GM19467 (cell line): ENCODE results near the gene MBP.
A peak's percentile ranks its signal among the peaks of the same experiment; 100 is the strongest.
"Not testable (repeated sequence)": the region's sequence is repeated elsewhere in the genome, so short reads cannot be mapped to it uniquely, and the experiment has no call there.

ENCODE experiments used
- ATAC-seq: cut with Tn5 transposase; IDR thresholded peaks from one replicate; pipeline ENCODE4 v1.9.1; 2021; ENCODE audit warnings: mild to moderate bottlenecking, moderate library complexity; ENCODE audit not compliant: unreplicated experiment

MBP gene

DNA sequence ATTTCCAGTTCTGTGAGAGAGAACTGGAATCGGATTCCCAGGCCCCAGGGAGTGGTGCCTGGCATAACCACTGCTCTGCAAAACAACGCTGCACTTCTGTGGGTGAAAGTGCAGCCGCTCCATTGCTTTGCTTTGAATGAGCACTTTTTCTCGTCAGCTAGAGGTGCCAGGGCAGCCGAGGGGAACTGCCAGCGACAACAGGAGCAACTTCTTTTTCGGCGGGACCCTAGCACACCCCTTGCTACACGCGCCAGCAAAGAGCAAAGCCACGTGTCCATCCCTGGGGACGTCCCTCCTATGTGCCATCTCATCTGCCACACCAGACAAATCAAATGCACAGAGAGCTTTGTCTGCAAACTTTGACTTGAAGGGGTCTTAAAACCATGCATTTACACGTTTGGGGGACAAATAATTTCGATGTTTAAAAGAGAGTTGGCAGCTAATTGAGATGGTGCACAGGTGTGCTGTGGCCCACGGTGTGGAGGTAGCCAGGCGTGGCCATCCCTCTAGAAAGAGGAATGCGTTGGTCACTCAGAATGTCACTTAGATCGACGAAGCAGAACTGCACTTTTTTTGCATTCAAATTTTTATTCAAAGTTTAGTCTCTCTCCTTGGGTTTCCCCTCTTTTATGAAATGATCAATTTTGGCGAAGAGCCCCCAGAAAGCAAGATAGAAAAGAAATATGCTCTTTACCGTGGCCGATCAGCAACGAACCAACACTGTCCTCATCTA is 151.8 kb downstream of the MBP start:
- peak; percentile 29 for ATAC-seq

DNA sequence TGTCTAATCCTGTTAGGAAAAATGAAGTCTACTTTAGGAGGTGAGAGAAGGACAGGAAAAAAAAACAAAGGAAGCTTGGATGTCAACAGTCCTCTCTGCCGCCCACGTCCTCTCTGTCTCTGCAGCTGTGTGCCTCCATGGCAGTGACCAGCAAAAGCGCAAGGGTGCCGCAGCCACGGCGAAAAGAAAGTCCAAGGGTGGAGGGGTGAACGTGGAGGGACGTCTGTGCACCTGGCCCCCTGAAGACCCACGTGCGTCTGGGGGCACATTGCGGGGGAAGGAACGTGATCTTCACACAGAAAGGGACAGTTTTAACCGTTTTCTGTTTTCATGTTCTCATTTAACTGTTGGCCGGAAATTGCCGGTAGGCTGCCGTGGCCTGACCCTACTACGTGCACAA is 152.7 kb downstream of the MBP start:
- ATAC-seq: no peak

DNA sequence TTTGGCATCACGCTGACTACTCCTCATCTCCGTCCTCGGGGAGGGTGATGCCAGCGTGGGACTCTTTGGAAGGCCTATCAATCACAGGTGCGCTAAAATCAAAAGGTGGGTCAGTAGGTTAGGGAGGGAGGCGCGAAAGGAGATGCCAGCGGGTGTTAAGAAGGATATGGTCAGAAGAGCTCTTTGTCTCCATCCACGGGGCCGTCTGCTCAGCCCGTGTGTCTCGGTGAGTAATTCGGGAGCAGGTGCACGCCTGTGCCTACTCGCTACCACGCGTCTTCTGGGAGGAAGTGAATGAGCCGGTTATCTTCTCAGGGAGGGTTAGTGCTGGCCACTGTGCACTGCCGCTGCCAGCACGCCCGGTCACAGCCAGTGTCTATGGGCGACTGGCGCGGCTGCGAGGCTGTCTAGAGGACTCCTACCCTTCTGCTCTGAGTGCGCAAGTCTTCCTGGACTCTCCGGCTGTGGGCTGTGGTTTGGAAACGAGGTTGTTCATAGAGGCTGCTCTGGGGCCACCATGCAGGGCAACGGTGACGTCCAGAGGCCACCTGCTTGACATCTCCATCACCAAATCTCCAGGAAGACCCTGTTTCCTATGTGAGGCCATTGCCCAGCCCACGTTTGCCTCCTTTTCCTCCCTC is 153.4 kb downstream of the MBP start:
- no peak for ATAC-seq

DNA sequence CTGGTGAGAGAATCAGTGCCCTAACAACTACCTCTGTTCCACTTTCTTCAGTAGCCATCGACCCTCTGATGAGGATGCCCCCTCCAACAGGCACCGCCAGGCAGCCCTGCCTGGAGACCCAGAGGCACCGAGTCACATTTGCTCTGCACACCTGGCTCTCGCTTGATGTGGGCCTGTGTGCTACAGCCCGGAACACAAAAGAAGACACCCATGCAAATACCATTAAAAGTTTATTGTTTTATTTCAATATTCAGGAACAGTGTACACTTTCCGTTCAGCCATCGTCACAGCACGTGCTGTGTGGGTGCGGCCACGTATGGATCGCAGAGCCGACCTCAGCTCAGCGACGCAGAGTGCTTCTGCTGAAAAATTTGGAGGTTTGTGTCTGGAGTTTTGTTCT is 154.0 kb downstream of the MBP start:
- ATAC-seq: no peak

DNA sequence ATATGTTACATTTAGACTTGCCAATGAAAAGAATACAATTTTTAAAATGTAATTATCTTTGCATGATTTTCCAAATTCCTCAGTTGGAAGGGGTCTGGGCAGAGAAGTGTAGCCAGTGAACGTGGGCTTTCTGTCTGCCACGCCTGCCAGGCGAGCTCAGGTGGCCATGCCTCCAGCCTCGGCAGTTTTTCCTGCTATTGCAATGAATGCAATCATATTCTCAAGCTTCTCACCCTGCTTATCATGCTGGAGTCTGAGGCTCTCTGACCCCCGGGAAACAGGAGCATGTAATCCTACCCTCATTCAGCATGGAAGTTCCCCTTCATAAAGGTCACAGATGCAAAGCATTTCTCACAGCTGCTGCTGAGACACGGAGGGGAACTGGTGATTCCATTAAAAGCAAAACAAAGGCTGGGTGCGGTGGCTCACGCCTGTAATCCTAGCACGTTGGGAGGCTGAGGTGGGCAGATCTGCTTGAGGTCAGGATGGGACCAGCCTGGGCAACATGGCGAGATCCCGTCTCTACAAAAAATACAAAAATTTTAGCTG is 154.8 kb downstream of the MBP start:
- ATAC-seq: no peak

DNA sequence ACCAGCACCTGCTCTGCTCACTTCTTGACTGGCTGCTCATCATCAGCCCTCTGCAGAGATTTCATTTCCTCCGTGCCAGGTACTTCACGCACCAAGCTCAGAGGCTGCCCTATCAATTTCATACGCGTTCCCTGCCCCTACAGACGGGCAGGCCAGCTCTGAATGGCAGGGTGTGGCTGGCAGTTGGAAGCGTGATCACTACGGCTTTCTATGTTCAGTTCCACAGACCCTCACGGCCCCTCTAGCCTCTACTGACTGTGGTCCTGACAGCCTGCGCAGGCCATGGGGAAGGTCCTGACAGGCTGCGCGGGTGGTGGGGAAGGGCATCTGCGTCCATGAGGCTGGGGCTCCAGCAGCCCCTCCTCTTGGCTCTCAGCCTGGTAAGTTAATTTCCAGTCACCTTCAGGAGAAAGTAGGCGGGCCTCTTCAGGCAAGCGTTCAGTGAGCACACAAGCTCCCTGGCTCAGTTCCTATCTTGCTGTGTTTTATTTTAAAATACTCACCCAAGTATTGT is 155.4 kb downstream of the MBP start:
- no peak for ATAC-seq

DNA sequence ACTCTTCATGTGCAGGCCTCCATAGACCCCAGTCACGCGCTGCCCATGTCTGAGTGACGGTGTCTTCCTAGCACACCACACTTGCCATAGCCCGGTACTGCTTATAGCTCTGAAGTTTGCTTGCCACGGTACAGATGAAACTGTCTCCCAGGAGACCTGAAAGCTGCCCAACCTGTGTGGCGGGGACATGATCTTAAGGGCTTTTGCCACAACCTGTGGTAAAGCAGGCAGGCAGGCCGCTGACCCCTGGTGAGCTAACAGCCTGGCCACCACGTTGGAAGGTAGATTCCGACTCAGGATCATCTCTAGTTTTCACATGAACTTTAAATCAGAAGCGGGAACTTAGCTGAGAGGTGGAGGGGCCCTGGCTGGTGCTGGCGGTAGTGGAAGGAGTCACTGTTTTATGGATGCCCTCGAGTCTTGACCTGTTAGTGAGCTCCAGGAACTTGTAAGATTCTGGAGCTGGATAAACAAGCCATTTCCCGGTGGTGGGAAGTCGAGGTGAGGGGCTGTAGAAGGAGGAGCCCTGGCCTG is 156.9 kb downstream of the MBP start:
- no peak for ATAC-seq

DNA sequence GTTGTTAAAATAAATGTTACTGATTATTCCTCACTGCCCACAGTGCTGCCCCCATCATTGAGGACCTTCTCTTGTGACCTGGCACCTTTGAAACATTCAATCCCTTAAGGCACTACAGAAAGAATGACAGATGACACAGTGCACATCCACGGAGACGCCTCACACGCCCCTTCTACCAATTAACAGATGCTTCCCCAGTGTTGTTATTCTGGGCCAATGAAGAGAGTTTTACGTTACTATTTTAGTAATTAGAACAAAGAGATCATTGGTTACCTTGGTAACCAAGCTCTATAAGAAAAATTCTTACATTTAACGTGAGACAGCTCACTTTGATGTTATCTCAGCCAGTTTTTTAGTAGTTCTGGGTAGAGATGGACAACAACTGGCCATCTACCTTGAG is 158.2 kb downstream of the MBP start:
- no peak for ATAC-seq

DNA sequence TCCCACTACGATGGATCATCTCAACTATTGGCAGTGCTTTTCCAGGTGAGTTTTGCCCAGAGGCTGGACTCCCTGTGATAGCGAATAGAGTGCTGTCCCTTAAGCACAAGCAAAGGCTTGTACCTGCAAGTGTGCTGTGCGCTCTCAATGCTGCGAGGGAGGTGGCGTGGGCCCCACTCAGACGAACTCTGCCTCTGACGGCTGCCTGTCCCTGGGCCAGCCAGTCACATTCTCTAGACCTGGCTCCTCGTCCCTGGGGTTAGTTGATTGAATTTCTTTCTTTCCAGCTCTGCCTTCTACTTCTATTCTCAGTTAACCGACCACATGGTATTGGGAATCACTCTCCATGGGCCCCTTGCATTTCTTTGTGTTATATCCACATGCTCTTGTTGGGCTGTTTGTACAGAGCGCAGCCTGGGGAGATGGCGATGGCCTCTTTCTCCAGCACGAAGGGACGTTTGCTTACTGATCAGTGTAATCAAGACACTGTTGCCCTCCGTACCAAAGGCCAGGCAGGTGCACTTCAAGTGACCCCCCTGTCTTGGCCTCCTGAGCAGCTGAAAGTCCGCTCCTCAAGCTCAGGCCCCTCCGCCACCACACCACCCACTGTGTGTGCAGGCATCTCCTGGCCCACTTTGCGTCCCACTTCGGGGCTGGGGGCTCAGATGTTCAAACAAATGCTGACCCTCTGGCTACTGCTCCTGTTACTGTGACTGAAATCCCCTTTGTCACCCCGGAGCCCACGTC is 158.9 kb downstream of the MBP start:
- no peak for ATAC-seq

DNA sequence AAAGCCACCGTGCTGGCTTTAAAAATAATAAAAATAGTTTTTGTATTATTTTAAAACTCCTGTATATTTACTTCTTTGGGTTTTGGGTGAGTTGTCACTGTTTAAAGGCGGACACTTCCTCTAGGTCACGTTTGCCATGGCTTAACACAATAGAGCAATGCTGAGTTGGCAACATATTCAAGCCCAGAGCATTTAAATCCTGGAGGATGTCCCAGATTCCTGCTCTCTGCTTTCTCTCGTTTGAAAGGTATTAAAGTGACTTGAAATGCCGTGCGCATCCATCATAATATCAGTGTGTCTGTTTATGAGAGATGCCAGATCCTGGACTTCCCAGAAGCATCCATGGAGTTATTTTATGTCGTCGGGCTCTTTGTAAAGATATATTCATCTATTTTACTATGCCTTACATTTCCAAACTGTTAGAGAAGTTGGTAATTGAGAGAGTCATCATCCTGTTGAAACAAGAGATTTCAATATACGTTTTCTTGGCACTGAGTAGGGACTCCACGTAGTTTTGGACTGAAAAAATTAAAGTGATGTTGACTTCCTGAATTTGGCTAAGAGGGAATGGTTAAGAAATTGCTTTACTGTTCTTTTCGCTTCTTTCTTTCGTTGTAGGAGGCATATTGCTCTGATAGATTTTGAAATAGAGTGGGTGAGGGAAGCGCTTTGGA is 159.6 kb downstream of the MBP start:
- no peak for ATAC-seq

DNA sequence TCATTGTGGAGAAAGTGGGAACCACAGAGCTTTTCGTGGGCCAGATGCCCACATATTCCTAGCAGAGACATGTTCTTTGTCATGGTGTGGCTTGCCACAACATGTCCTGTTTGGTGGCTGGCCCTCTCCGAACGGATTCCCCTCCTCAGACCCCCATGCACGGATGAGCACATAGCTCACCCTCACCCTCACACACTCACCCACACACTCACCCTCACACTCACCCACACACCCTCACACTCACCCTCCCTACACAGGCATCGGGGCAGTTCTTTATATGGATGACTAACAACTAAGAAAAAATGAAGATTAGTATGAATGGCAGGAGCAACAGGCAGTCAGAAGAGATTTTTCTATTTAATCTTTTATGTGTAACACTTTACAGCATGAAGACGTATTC is 160.3 kb downstream of the MBP start:
- ATAC-seq: no peak

DNA sequence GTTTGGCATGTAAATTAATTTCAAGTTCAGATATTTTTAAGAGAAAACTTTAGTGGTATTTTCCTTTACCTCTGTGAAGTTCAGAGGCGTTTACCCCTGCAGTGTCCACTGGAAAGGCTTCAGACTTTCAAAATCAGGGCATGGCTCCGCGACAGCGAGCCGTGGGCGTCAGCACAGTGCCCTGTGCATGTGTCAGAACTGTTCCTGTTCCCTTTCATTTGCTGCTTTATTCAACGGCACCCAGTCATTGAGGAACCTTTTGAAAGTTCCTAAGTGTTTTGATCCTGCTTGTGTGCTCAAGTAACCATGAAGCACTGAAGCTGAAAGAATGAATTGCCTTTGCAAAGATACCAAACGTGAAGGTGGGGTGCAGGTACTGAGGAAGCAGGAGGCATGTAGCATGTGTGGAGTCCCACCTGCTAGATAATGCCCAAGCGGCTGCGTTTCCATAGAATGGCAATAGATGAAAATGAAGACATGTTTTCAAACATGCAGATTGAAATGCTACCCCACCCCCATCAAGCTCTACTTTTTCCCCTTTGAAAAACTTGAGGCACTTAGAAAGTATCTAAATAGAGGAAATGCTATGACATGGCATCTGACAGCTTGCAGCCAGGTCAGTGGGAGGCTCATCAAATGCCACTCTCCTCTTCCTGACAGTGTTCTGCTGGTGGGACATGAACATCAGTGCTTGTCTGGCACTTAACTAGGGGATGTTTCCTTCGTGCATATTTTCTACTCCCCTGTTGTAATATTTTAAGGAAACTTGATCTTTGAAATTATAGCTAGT is 161.6 kb downstream of the MBP start:
- ATAC-seq: no peak

DNA sequence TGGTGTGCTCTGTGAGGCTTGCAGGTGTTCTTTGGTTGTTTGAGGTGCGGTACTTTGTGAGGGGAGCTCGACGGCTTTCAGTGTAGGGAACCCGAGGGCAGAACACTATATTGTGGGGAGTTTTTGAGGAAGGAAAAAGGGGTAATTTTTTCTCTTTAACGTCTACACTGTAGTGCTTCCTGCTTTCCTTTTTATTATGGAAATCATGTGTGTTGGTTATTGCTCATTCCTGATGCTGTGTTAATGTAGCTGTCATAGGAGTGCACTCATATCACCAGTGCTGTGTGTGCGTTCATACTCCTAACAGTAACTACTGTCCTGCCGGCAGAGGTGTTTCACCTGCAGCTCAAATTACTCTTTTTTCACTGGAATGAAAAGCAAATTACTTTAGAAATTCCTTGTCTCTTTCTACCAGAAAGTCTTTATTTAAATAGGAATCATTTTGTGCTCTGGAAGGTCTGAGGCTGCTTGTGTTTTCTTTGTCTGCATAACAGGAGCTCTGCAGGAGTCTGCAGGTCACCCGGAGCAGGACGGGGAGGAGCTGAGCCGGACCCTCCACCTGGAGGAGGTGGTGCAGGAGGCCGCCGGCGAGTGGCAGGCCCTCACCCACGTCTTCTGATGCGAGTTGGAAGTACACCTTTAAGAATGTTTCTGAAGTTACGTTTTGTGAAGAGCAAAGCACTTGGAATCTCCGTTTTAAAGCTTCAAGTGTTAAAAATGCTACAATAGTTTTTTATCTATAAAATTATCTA is 164.7 kb downstream of the MBP start:
- ATAC-seq: no peak

DNA sequence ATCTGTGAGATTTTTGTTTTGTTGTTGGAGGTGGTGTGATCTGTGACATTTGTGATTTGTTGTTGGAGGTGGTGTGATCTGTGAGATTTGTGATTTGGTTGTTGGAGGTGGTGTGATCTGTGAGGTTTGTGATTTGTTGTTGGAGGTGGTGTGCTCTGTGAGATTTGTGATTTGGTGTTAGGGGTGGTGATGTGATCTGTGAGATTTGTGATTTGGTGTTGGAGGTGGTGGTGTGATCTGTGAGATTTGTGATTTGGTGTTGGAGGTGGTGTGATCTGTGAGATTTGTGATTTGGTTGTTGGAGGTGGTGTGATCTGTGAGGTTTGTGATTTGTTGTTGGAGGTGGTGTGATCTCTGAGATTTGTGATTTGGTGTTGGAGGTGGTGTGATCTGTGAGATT is 165.3 kb downstream of the MBP start:
- ATAC-seq: not testable (repeated sequence)

DNA sequence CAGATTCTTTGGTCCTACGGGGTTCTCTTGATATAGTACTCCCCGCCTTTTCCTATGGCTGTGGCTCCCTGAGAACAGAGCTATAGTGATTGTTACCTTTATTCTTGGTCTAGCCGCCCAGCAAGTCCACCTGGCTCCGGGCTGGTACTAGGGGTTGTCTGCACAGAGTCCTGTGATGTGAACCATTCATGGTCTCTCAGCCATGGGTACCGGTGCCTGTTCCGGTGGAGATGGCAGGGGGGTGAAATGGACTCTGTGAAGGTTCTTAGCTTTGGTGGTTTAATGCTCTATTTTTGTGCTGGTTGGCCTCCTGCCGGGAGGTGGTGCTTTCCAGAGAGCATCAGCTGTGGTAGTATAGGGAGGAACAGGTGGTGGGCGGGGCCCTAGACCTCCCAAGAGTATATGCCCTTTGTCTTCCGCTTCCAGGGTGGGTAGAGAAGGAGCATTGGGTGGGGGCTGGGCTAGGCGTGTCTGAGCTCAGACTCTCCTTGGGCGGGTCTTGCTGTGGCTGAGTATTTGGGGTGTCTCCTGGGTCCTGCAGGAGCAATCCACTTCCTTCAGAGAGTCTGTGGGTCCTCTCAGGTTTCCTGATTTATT is 166.9 kb downstream of the MBP start:
- not testable (repeated sequence) for ATAC-seq

DNA sequence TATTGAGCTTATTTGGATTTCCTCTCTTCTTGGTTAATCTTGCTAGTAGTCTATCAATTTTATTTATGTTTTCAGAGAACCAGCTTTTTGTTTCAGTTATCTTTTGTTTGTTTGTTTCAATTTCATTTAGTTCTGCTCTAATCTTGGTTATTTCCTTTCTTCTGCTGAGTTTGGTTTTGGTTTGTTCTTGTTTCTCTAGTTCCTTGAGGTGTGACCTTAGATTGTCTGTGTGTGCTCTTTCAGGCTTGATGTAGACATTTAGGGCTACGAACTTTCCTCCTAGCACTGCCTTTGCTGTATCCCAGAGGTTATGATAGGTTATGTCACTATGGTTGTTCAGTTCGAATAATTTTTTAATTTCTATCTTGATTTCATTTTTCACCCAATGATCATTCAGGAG is 168.6 kb downstream of the MBP start:
- ATAC-seq: no peak

DNA sequence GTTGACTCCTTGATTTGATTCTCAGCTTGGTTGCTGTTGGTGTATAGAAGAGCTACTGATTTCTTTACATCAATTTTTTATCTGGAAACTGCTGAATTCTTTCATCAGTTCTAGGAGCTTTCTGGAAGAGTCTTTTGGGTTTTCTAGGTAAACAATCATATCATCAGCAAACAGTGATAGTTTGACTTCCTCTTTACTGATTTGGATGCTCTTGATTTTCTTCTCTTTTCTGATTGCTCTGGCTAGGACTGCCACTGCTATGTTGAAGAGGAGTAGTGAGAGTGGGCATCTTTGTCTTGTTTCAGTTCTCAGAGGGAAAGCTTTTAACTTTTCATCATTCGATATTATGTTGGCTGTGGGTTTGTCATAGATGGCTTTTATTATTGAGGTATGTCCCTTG is 169.7 kb downstream of the MBP start:
- ATAC-seq: no peak

DNA sequence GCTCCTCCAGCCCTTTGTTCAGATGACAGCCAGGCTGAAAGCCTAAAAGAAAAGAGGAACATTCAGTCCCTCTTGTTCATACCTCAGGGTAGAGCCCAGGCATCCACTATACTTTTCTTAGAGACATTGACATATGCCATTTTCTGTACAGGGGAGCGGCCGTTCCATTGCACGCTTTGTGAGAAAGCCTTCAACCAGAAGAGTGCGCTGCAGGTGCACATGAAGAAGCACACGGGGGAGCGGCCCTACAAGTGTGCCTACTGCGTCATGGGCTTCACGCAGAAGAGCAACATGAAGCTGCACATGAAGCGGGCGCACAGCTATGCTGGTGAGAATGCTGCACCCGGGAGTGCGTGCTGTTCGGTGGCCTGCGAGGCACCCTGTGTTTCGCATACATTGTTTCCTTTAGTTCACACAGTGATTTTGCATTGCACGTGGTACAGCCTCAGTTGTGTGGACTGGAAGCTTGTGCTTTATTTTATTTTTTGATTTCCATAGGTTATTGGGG is 172.0 kb downstream of the MBP start:
- no peak for ATAC-seq

DNA sequence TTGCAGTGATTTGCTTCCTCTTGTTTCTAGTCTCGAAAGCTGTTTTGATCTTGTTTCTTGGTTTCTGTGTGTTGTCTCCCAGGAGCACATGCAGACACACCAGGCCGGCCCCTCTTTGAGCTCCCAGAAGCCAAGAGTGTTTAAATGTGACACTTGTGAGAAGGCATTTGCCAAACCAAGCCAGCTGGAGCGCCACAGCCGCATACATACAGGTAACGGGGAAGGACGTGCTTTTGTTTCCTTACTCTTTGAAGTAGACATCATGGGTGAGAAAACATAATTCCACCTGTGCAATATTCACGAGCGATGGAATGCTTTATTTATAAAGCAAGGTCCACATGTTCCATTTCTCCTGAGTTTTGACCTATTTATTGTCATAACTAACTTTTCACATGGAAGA is 173.0 kb downstream of the MBP start:
- ATAC-seq: no peak
